ENCODE data around the gene TRAF3IP3. TPM values are rescaled to one million over a fixed set of nuclear protein-coding genes. Genes with fewer than 3 reads are reported as not detected.

Gene TRAF3IP3
- total RNA-seq, 1 donor from 2014 or later, result not detected

- H3K4me1 Mint-ChIP-seq (ENCODE audit: unreplicated experiment), result no peaks in the 10 kb centered on the region
- H3K9me3 Mint-ChIP-seq (ENCODE audit: unreplicated experiment), result no peaks in the 10 kb centered on the region
- no peak for TF ChIP-seq CTCF (IDR thresholded peaks at IDR 0.05)
- H3K27ac Mint-ChIP-seq (ENCODE audit: unreplicated experiment), result no peak overlapping the region
- DNase-seq (ENCODE audit: extremely low spot score, unreplicated experiment), result no peak
- H3K36me3 Mint-ChIP-seq (ENCODE audit: unreplicated experiment), result no peaks in the 10 kb centered on the region
- H3K27me3 Mint-ChIP-seq (ENCODE audit: unreplicated experiment), result peaks cover 18% of the 10 kb centered on the region
- H3K4me3 Mint-ChIP-seq (ENCODE audit: unreplicated experiment), result no peak overlapping the region
Measured at GRCh38 chr1:209767096-209767495, 11.2 kb downstream of the TRAF3IP3 start.

- no peak for DNase-seq (ENCODE audit: extremely low spot score, unreplicated experiment)
- no peak for TF ChIP-seq CTCF (IDR thresholded peaks at IDR 0.05)
- no peaks in the 10 kb centered on the region for H3K36me3 Mint-ChIP-seq (ENCODE audit: unreplicated experiment)
- no peak overlapping the region for H3K27ac Mint-ChIP-seq (ENCODE audit: unreplicated experiment)
- no peak overlapping the region for H3K4me3 Mint-ChIP-seq (ENCODE audit: unreplicated experiment)
- no peaks in the 10 kb centered on the region for H3K9me3 Mint-ChIP-seq (ENCODE audit: unreplicated experiment)
- no peaks in the 10 kb centered on the region for H3K4me1 Mint-ChIP-seq (ENCODE audit: unreplicated experiment)
- peaks cover 12% of the 10 kb centered on the region for H3K27me3 Mint-ChIP-seq (ENCODE audit: unreplicated experiment)
Measured at GRCh38 chr1:209767706-209768105, 11.9 kb downstream of the TRAF3IP3 start.

GRCh38 chr1:209768354-209768774, 12.5 kb downstream of the TRAF3IP3 start:
- H3K4me3 Mint-ChIP-seq (ENCODE audit: unreplicated experiment), result no peak overlapping the region
- peak overlapping the region; percentile 27 for H3K27ac Mint-ChIP-seq (ENCODE audit: unreplicated experiment)
- H3K4me1 Mint-ChIP-seq (ENCODE audit: unreplicated experiment), result no peaks in the 10 kb centered on the region
- H3K27me3 Mint-ChIP-seq (ENCODE audit: unreplicated experiment), result peaks cover 7% of the 10 kb centered on the region
- H3K36me3 Mint-ChIP-seq (ENCODE audit: unreplicated experiment), result no peaks in the 10 kb centered on the region
- H3K9me3 Mint-ChIP-seq (ENCODE audit: unreplicated experiment), result no peaks in the 10 kb centered on the region
- DNase-seq (ENCODE audit: extremely low spot score, unreplicated experiment), result no peak
- no peak for TF ChIP-seq CTCF (IDR thresholded peaks at IDR 0.05)

GRCh38 chr1:209769171-209769904, 13.5 kb downstream of the TRAF3IP3 start:
- no peak for TF ChIP-seq CTCF (IDR thresholded peaks at IDR 0.05)
- peak overlapping the region; percentile 30 for H3K4me3 Mint-ChIP-seq (ENCODE audit: unreplicated experiment)
- H3K27ac Mint-ChIP-seq (ENCODE audit: unreplicated experiment), result no peak overlapping the region
- peak; percentile 89 for DNase-seq (ENCODE audit: extremely low spot score, unreplicated experiment)
- H3K4me1 Mint-ChIP-seq (ENCODE audit: unreplicated experiment), result no peaks in the 10 kb centered on the region
- H3K9me3 Mint-ChIP-seq (ENCODE audit: unreplicated experiment), result no peaks in the 10 kb centered on the region
- H3K36me3 Mint-ChIP-seq (ENCODE audit: unreplicated experiment), result no peaks in the 10 kb centered on the region
- H3K27me3 Mint-ChIP-seq (ENCODE audit: unreplicated experiment), result peaks cover 5% of the 10 kb centered on the region

GRCh38 chr1:209769971-209770370, 14.1 kb downstream of the TRAF3IP3 start:
- Mint-ChIP-seq H3K27ac (ENCODE audit: unreplicated experiment) (no peak overlapping the region), H3K36me3 (ENCODE audit: unreplicated experiment) (no peaks in the 10 kb centered on the region), H3K27me3 (ENCODE audit: unreplicated experiment) (peaks cover 8% of the 10 kb centered on the region), H3K9me3 (ENCODE audit: unreplicated experiment) (no peaks in the 10 kb centered on the region), H3K4me3 (ENCODE audit: unreplicated experiment) (no peak overlapping the region), H3K4me1 (ENCODE audit: unreplicated experiment) (no peaks in the 10 kb centered on the region)
- TF ChIP-seq CTCF (IDR thresholded peaks at IDR 0.05), result no peak
- DNase-seq (ENCODE audit: extremely low spot score, unreplicated experiment), result no peak
